GM12801 (cell line): Measurements from ENCODE around the gene GRIP2.

Experiments
- CTCF ChIP-seq: IDR thresholded peaks from one replicate; pipeline ENCODE4 v1.5.1; 2011; ENCODE audit warnings: control low read depth; ENCODE audit not compliant: insufficient read length; ENCODE audit errors: extremely low read depth

GRIP2 gene

DNA sequence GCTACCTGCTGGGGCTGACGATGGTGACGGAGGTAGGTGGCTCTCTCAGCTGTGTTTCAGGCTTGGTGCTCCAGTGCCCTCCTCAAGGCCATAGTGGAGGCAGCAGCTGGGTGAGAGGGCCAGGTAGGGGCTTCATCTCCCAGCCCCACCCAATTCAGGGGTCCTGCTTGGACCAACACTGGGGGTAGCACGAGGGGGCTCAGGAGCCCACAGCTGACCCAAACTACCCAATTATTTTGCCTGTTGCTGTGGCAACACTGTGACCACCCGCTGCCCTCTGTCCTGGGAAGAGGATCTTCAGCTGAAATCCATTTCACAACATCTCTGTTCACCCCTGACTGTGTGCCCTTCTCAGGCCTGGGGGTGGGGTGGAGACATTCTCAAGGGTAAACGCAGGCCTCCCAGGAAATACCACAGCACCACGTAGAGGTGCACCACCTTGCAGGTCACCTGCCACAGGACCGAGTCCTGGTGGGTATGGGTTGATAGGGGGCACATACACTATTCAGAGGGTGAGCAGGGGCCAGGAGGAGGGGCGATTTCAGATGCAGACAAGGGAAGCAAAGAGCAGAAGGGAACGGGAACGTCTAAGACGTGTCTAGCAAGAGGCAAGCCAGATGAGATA is 62.7 kb downstream of the GRIP2 start:
- no peak for TF ChIP-seq CTCF

- TF ChIP-seq CTCF: no peak
These were observed 63.4 kb downstream of the GRIP2 start for GRCh38 chr3:14476583-14477265.

DNA sequence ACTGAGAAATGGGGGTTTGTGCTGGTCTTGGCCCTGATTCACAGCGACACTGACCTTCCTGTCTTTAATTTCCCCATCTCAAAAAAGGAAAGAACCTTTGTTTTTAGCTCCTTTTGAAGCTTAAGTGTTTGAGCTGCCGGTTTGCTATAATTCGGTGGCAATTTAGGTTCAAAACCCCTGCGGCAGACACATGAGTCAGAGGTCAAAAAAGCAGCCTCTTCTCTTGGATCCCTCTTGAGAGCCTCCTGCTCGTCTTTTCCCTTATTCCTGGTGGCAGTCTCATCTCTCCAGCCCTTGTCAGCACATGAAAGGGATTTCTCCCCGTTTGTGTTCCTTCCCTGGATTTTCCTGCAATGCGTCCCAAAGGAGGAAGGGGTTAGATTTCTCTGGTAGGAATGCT is 64.5 kb downstream of the GRIP2 start:
- no peak for TF ChIP-seq CTCF

DNA sequence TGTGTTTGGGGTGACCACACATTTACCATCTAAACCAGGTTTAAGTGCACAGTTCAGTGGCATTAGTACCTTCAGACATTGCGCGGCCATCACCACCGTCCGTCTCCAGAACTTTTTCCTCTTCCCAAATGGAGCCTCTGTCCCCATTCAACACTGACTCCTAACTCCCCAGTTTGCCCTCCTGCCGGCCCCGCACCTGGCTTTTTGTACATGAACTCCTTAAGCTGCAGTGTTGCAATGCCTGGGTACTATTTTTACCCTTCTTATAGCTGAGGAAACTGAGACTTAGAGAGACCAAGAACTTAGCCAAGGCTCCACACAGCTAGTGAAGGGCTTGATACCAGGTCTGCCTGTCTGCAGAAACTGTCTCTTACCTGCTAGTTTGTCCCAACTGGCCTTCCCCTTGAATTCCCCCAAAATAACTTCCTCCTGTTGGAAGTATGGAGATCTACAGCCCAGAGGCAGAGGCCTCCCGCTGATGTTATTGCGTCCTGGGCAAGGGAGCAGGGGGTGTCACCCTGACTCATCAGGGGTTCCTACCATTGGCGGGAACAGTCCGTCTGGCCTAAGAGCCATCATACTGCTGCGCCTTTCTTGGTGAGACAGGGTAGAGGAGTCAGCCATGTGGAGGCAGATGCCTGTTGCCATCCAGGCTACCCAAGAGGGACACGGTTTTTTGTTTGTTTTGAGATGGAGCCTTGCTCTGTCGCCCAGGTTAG is 65.6 kb downstream of the GRIP2 start:
- no peak for TF ChIP-seq CTCF

DNA sequence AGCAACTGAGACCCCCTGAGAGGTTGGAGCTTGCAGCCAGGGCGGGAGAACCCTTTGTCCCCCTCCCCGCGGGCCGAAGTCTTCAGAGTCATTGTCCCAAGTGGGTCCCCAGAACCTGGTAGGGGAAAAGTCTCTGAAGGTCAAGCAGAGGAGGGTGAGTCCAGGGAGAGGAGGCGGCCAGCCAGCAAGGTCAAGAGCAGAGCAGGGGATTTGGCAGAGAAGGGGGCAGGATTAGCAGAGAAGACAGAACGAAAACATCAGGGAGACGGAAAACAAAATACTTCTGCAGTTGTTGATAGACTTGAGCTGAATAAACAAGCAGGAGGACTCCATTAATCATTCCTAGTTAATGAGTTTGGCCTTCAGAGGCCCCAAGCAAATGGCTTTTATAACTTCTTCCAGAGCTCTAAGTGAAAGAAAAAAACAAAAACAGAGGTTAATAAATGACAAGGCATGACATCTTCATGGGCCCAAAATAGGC is 66.7 kb downstream of the GRIP2 start:
- no peak for TF ChIP-seq CTCF

DNA sequence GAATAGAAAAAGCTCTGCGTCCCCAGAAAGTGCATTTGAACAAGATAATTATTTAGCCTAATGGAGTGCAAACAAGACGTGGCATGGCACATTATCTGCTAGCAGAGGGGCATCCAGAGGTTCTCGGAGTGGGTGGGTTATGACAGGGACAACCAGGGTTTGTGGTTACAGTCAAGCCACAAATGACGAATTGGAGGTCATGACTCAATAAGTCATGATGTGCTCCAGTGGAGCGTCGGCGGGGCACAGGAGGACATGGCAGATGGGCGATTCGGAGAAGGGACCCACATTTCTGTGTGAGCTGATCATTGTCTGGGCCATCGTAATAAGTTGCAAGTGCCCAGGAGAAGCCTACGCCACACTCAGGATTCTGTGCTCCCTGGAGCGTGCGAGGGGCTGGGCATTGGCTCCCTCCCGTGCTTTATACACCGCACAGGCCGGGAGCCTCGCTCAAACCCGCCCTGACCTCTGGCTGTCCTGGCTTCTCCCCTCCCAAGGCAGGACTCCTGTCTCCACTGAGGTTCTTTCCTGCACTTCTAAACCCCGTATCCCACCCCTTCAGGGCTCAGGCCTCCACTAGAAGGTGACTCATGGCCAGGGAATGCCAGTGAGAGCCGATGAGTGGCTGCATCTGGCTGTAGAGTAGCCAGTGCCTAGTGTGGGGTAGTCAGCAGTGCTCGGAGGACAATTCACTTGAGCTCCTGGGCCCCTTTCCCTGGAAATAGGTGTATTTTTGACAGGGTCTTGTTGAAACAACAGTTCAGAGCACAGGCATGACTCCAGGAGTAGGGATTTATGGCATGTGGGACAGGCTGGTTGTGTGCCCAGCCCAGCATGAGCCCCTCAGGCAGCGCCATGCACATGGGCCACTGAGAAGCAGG is 67.4 kb downstream of the GRIP2 start:
- no peak for TF ChIP-seq CTCF

GRCh38 chr3:14471690-14472089 is 68.5 kb downstream of the GRIP2 start:
- TF ChIP-seq CTCF: no peak
